GM06990 (cell line): Measurements from ENCODE around the gene ZNF337.

Experiments
- DNase-seq: peaks from one replicate; pipeline ENCODE4 v3.0.0-alpha.2; 2011; ENCODE audit not compliant: insufficient read length; ENCODE audit errors: extremely low read depth
- H3K27me3 ChIP-seq: replicated peaks from 2 replicates; pipeline ENCODE4 v1.6.0; 2011; ENCODE audit warnings: low read length; ENCODE audit not compliant: control insufficient read depth, insufficient read depth
- H3K36me3 ChIP-seq: 2 replicates; pipeline ENCODE4 v1.5.1; 2011; ENCODE audit warnings: low read length; ENCODE audit not compliant: control insufficient read depth, insufficient read depth
- H3K4me3 ChIP-seq: replicated peaks from 2 replicates; pipeline ENCODE4 v1.5.1; 2011; ENCODE audit warnings: low read depth, mild to moderate bottlenecking, control low read depth, low read length
- CTCF ChIP-seq: IDR thresholded peaks from 2 replicates; pipeline ENCODE4 v1.5.1; 2011; ENCODE audit warnings: low read length, control low read depth, mild to moderate bottlenecking, inconsistent platforms; ENCODE audit not compliant: insufficient read depth, poor library complexity, severe bottlenecking

The ZNF337 gene

DNA sequence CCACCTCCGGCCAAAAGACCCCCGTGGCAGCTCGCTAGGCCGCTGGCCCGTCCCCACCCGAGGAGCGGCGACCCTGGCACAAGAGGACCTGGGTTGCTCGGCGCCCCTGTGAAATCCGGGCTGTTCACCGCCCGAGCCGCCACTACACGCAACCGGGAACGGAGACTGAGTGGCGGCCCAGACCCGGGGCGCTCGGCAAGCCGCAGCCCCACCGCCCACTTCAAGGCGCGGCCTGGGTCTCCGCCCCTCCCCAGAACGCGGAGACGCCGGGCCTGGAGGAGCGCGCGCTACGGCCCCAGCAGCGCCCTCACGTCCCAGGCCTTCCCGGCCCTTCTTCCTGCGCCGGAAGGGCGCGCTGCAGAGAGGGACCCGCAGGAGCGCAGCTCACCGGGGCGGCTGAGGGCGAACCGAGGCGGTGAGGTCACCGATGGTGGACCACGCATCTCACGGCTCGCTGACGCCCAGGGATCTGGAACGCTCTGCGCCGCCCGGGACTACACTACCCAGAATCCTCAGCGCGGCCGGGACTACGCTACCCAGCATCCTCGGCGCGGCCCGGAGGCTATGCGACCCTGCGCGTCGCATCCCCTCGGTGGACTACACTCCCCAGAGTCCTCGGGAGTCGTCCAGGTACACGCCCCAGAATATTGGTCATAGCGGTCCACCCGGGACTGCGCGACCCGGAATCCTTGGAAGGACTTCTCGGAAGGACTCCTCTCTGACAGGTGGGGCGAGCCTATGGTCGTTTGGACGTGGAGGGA lies at the start of gene ZNF337:
ZNF337 (minus strand) TSS at position 483 of the 761 bp plus-strand sequence. CDS start 10,436 bp downstream, outside the sequence.
- Histone ChIP-seq H3K4me3 (peak within 1 kb of the TSS; percentile 98), H3K36me3 (no peaks in the 10 kb centered on the region), H3K27me3 (no peaks in the 10 kb centered on the region)
- DNase-seq = peak; percentile 96
- peak; percentile 17 for TF ChIP-seq CTCF

- H3K4me3 ChIP-seq = no peak overlapping the region
- TF ChIP-seq CTCF = no peak
- DNase-seq = no peak
- H3K36me3 ChIP-seq = no peaks in the 10 kb centered on the region
- no peaks in the 10 kb centered on the region for H3K27me3 ChIP-seq
These were observed 49.1 kb upstream of the ZNF337 start for GRCh38 chr20:25745738-25746137.

DNA sequence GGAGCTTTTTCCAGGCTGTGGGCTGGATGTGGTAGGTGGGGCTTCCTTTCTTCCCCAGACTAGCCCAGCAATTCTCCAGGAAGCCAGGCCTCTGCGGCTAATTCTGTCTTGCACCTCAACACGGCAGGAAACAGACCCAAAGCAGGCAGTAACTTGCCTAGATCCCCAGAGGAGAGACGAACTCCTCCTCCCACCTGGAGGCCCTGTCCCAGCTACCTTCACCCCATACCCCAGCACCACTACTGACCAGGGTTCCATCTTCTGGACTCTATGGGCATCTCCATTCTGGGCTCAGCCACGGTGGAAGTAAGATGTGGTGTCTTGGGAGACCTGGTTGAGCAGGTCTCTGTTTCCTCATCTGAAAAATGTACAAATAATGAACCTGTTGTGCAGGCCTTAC lies 48.4 kb upstream of the ZNF337 start:
- no peak for TF ChIP-seq CTCF
- no peak for DNase-seq
- H3K36me3 ChIP-seq = no peaks in the 10 kb centered on the region
- H3K27me3 ChIP-seq = no peaks in the 10 kb centered on the region
- no peak overlapping the region for H3K4me3 ChIP-seq

DNA sequence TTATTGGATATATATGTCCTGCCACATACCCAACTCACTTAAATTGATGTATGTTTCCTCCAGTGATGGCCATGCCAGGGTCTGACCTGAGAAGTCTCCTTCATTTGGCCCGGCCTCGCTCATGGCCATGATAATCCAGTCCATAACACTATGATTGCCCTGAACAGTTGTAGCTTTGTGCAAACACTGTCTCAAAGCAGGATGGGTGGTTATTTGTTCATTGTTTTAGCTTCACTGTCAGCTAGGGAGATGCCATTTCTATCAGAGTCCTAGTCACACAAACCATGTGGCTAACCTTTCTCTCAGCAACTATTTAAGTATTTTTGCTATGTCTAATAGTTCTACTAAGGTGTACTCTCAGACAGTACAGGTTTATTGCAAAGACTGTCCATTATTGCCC lies 47.6 kb upstream of the ZNF337 start:
- Histone ChIP-seq H3K36me3 (no peaks in the 10 kb centered on the region), H3K27me3 (no peaks in the 10 kb centered on the region), H3K4me3 (no peak overlapping the region)
- DNase-seq = no peak
- no peak for TF ChIP-seq CTCF

DNA sequence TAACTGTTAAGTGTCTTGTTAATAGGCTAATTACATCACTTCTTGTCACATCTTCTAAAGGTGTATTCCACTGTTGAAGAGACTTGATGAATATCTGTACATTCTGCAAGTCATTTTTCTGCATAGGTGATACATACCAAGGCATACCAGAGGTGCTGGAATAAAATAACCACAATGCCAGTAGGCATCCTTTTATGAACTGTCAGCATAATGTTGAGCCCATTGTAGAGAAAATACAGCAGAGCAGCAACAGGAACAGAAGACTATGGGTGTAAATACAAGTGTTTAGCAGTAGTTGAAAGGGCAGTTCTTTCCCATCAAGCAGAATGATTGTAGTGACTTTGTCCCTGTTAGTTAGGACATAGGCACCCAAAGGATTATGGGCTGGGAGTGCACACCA lies 44.4 kb upstream of the ZNF337 start:
- Histone ChIP-seq H3K36me3 (no peaks in the 10 kb centered on the region), H3K27me3 (no peaks in the 10 kb centered on the region), H3K4me3 (no peak overlapping the region)
- TF ChIP-seq CTCF = no peak
- DNase-seq = no peak
